GM20000 (cell line): ENCODE measurements around the gene CCDC60.
"Not testable (repeated sequence)": the region's sequence is repeated elsewhere in the genome, so short reads cannot be mapped to it uniquely, and the experiment has no call there.

ENCODE experiments used
- DNase-seq: peaks from one replicate; pipeline ENCODE4 v3.0.0; 2012; ENCODE audit warnings: low spot score
- TF ChIP-seq, protein P1 (sequence below): IDR thresholded peaks from 2 replicates; pipeline ENCODE4 v1.5.1; 2012; ENCODE audit warnings: mild to moderate bottlenecking, control low read depth; ENCODE audit errors: extremely low read depth, missing control alignments

CCDC60 gene

GRCh38 chr12:119328111-119328510 lies 6.4 kb upstream of the CCDC60 start:
- TF ChIP-seq, protein P1, sequence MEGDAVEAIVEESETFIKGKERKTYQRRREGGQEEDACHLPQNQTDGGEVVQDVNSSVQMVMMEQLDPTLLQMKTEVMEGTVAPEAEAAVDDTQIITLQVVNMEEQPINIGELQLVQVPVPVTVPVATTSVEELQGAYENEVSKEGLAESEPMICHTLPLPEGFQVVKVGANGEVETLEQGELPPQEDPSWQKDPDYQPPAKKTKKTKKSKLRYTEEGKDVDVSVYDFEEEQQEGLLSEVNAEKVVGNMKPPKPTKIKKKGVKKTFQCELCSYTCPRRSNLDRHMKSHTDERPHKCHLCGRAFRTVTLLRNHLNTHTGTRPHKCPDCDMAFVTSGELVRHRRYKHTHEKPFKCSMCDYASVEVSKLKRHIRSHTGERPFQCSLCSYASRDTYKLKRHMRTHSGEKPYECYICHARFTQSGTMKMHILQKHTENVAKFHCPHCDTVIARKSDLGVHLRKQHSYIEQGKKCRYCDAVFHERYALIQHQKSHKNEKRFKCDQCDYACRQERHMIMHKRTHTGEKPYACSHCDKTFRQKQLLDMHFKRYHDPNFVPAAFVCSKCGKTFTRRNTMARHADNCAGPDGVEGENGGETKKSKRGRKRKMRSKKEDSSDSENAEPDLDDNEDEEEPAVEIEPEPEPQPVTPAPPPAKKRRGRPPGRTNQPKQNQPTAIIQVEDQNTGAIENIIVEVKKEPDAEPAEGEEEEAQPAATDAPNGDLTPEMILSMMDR: no peak
- DNase-seq: no peak

DNA sequence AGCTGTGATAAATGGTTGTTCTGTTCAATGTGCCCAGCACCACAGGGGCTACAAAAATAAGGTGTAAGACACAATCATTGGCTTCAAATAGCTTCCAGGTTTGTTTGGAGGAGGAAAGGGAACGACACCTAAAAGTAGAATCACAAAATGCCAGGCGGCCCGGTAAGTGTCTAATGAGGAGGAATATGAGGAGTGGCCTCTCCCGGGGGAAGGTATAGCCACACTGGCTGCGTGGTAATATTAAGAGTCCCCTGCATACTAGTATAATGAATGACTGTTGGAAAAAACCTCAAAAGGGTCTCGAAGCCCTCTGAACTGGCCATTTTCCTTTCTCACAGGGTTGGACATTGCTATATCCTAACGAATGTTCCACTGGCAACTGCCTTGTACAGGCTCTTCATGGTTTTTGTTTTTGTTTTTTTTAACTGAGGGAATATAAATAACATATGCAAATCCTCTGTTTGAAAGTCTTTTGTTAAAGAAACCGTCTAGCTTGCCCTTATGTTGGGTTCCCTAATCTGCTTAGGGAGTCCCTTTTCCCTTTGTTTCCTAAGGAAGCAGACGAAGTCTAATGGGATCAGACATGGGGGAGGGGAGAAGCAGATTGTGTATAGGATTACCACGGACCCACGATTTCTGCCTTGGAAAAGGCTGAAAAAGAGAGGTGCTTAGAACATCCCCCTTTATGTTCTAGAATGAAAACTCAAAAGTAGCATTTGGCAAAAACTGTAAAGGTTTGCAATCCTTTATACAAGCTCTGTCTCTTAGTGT lies 4.2 kb downstream of the CCDC60 start:
- DNase-seq: no peak
- TF ChIP-seq, protein P1: no peak

DNA sequence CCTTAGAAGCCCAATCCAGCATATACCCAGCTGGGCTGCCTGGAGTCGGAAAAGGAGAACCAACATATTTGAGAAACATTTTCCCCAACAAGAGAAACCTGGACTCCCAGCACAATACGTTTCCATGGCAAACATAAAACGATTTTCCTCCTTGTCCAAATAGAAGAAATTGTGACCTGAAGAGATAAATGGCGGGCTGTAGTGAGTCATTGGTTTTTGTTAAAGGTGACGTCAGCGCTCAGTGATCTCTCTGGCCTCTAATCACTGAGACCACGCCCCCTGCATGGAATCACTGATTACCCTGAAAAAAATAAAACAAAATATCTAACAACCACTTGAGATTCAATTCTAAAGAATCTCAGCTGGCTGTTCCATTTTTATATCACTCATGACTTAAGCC lies 6.0 kb downstream of the CCDC60 start:
- DNase-seq: no peak
- TF ChIP-seq, protein P1: no peak

DNA sequence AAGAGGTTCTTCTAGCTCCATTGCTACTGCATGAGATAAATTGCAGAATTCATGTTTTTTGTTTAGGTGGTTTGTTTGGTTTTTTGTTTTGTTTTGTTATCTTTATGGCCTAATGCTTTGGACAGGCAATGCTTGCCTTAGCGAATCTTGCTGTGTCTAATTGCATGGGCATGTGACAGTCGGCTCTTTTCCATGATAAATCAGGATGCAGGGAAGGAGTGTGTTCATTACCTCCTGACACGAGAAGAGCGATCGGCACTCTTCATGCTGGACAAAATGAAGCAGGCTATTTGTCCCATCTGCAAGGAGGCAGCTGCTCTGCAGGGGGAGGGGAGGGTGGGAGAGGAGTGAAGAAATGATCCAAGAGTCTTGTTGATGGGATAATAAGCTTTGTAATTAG lies 6.5 kb downstream of the CCDC60 start:
- no peak for DNase-seq
- TF ChIP-seq, protein P1: no peak

DNA sequence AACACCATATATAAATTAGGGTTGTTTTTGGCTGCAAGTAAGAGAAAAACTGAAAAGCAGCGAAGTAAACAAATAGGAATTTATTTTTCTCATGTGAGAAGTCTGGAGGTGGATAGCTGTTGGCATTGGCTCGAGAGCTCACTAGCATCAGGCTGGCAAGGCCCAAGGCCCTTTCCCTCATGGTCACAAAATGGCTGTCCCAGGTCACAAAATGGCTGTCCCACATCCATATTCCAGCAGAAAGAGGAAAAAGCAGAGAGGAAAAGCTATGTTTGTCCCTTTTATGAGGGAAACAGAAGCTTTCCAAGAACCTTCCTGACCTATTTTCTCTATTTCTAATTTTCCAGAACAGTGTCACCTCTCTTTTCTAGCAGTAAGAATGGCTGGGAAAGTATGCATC lies 7.5 kb downstream of the CCDC60 start:
- TF ChIP-seq, protein P1: no peak
- no peak for DNase-seq

DNA sequence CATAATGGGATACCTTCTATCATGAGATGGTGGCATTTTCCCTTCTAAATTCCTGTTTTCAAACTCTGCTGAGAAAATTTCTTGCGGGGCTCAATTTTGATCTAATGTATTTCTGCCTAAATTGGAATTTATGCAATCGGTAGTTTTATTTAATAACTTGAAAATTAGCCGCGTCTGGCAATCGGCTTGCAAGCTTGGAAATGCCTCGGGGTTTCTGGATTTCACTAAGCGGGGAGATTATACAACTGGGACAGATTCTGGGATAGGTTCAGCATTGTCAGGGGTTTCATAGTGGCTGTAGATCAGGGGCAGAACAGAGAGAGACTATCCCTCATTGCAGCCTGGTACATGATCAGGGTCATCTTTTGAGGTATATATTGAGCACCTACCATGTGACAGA lies 8.6 kb downstream of the CCDC60 start:
- TF ChIP-seq, protein P1: no peak
- no peak for DNase-seq

DNA sequence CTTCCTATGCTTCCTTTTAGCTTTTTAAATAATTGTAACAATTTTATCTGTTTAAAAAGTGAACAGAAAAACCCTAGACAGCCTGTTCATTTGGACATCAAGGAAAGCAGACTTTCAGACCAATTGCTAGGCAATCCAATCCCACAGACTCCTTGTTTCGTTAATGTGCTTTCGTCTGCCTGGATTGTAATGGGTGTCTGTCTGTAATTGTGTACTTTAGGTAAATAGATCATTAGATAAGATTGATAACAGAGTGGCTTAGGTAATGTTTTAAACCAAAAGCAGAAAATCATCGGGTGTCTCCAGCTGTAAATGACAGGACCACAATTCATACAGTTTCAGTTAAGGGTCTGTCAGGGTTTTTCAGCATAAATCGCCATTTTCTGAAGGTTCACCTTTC lies 19.6 kb downstream of the CCDC60 start:
- DNase-seq: no peak
- TF ChIP-seq, protein P1: no peak

DNA sequence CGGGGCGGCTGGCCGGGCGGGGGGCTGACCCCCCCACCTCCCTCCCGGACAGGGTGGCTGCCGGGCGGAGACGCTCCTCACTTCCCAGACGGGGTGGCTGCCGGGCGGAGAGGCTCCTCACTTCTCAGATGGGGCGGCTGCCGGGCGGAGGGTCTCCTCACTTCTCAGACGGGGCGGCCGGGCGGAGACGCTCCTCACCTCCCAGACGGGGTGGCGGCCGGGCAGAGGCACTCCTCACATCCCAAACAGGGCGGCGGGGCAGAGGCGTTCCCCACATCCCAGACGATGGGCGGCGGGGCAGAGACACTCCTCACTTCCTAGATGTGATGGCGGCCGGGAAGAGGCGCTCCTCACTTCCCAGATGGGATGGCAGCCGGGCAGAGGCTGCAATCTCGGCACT lies 25.8 kb downstream of the CCDC60 start:
- not testable (repeated sequence) for DNase-seq
